ENCODE data around the gene NEIL1. TPM values are rescaled to one million over a fixed set of nuclear protein-coding genes. Genes with fewer than 3 reads are reported as not detected.

The NEIL1 gene
- total RNA-seq, 1 donor from 2014 or later, result 42.1 TPM

- DNase-seq, result no peak
- no peak overlapping the region for H3K4me3 ChIP-seq
- H3K4me1 ChIP-seq, result no peaks in the 10 kb centered on the region
- H3K36me3 ChIP-seq, result peaks cover 99% of the 10 kb centered on the region
- H3K27me3 ChIP-seq, result no peaks in the 10 kb centered on the region
- H3K9me3 ChIP-seq, result no peaks in the 10 kb centered on the region
- intact Hi-C loops (cut with DNase I), result no loop called here
- TF ChIP-seq CTCF (IDR thresholded peaks at IDR 0.05), result no peak
- H3K27ac ChIP-seq, result no peak overlapping the region
- ATAC-seq, result no peak
These were observed 50.7 kb downstream of the NEIL1 start for GRCh38 chr15:75397494-75397893.

- no peak for DNase-seq
- H3K9me3 ChIP-seq, result no peaks in the 10 kb centered on the region
- no peak for TF ChIP-seq CTCF (IDR thresholded peaks at IDR 0.05)
- intact Hi-C loops (cut with DNase I), result no loop called here
- no peaks in the 10 kb centered on the region for H3K4me1 ChIP-seq
- no peak for ATAC-seq
- H3K27me3 ChIP-seq, result no peaks in the 10 kb centered on the region
- peaks cover 100% of the 10 kb centered on the region for H3K36me3 ChIP-seq
- H3K27ac ChIP-seq, result no peak overlapping the region
- H3K4me3 ChIP-seq, result no peak overlapping the region
These were observed 57.1 kb downstream of the NEIL1 start for GRCh38 chr15:75403892-75404291.

Small RNA genes lying within 50 kb of the gene (microRNA-seq; reads per million reads assigned to microRNA genes)
- gene MIR631 (ENCODE audit: borderline microRNAs expressed), result not detected

Other genes starting within 250 kb of the NEIL1 start
- 33.3 TPM for gene C15orf39, start 145.2 kb upstream of the NEIL1 start, total RNA-seq
- gene GOLGA6C, start 88.7 kb upstream of the NEIL1 start, total RNA-seq, result not detected
- gene GOLGA6D, start 64.2 kb upstream of the NEIL1 start, total RNA-seq, result not detected
- 57.5 TPM for gene COMMD4, start 11.0 kb upstream of the NEIL1 start, total RNA-seq
- 252 TPM for gene MAN2C1, start 21.6 kb downstream of the NEIL1 start, total RNA-seq
- gene SIN3A, start 104.7 kb downstream of the NEIL1 start, total RNA-seq, result 56.0 TPM
- 26.0 TPM for gene PTPN9, start 232.3 kb downstream of the NEIL1 start, total RNA-seq